Nephron progenitor cell (in vitro differentiated cells): ENCODE measurements around the gene ERN2.
A peak's percentile ranks its signal among the peaks of the same experiment; 100 is the strongest.
"Not testable (repeated sequence)": the region's sequence is repeated elsewhere in the genome, so short reads cannot be mapped to it uniquely, and the experiment has no call there.

Experiments used
- DNase-seq: peaks from one replicate; pipeline ENCODE4 v3.0.0; 2021
- H3K27ac Mint-ChIP-seq: 2 replicates; pipeline ENCODE4 v1.8.0; 2021; ENCODE audit warnings: mild to moderate bottlenecking, moderate library complexity, mixed read lengths
- H3K27me3 Mint-ChIP-seq: 2 replicates; pipeline ENCODE4 v1.8.0; 2021; ENCODE audit warnings: mild to moderate bottlenecking, low read depth, mixed read lengths; ENCODE audit not compliant: poor library complexity
- H3K36me3 Mint-ChIP-seq: 2 replicates; pipeline ENCODE4 v1.8.0; 2021; ENCODE audit warnings: low read depth, mixed read lengths
- H3K4me1 Mint-ChIP-seq: 2 replicates; pipeline ENCODE4 v1.8.0; 2021; ENCODE audit warnings: mixed read lengths
- H3K4me3 Mint-ChIP-seq: 2 replicates; pipeline ENCODE4 v1.8.0; 2021; ENCODE audit warnings: mild to moderate bottlenecking, moderate library complexity, mixed read lengths
- H3K9me3 Mint-ChIP-seq: 2 replicates; pipeline ENCODE4 v1.8.0; 2021; ENCODE audit warnings: mild to moderate bottlenecking, moderate library complexity, mixed read lengths
- TF ChIP-seq, protein P1 (sequence below): fragments of 200-600 bp; sonication (generic); IDR thresholded peaks from 2 replicates; pipeline ENCODE4 v1.5.0; 2021; ENCODE audit warnings: antibody characterized with exemption

ERN2 gene

GRCh38 chr16:23753908-23754593, 41.0 kb upstream of the ERN2 start:
- Mint-ChIP-seq H3K27me3 (peaks cover 76% of the 10 kb centered on the region), H3K9me3 (peaks cover 24% of the 10 kb centered on the region), H3K4me1 (no peaks in the 10 kb centered on the region), H3K36me3 (no peaks in the 10 kb centered on the region), H3K27ac (no peak overlapping the region), H3K4me3 (peak overlapping the region; percentile 56)
- TF ChIP-seq, protein P1, sequence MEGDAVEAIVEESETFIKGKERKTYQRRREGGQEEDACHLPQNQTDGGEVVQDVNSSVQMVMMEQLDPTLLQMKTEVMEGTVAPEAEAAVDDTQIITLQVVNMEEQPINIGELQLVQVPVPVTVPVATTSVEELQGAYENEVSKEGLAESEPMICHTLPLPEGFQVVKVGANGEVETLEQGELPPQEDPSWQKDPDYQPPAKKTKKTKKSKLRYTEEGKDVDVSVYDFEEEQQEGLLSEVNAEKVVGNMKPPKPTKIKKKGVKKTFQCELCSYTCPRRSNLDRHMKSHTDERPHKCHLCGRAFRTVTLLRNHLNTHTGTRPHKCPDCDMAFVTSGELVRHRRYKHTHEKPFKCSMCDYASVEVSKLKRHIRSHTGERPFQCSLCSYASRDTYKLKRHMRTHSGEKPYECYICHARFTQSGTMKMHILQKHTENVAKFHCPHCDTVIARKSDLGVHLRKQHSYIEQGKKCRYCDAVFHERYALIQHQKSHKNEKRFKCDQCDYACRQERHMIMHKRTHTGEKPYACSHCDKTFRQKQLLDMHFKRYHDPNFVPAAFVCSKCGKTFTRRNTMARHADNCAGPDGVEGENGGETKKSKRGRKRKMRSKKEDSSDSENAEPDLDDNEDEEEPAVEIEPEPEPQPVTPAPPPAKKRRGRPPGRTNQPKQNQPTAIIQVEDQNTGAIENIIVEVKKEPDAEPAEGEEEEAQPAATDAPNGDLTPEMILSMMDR: no peak
- no peak for DNase-seq

DNA sequence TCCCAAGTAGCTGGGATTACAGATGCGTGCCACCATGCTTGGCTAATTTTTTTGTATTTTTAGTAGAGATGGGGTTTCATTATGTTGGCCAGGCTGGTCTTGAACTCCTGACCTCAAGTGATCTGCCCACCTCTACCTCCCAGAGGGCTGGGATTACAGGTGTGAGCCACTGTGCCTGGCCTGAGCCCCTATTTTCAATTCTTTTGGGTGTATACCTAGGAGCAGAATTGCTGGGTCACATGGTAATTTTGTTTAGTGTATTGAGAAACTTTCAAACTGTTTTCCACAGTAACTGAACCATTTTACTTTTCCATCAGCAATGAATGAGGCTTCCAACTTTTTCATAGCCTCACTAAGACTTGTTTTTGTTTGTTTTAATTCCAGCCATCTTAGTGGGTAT, 38.0 kb upstream of the ERN2 start:
- not testable (repeated sequence) for DNase-seq, H3K36me3 Mint-ChIP-seq, H3K4me3 Mint-ChIP-seq, H3K9me3 Mint-ChIP-seq, H3K27ac Mint-ChIP-seq, H3K4me1 Mint-ChIP-seq
- H3K27me3 Mint-ChIP-seq: peaks cover 65% of the 10 kb centered on the region

- Mint-ChIP-seq H3K27me3 (peaks cover 65% of the 10 kb centered on the region), H3K36me3 (no peaks in the 10 kb centered on the region), H3K4me3 (no peak overlapping the region), H3K4me1 (no peaks in the 10 kb centered on the region), H3K9me3 (no peaks in the 10 kb centered on the region), H3K27ac (no peak overlapping the region)
- TF ChIP-seq, protein P1: no peak
- no peak for DNase-seq
Observed at GRCh38 chr16:23748630-23749029, 35.6 kb upstream of the ERN2 start.

- DNase-seq: no peak
- Mint-ChIP-seq H3K27ac (no peak overlapping the region), H3K4me1 (no peaks in the 10 kb centered on the region), H3K27me3 (peaks cover 75% of the 10 kb centered on the region), H3K4me3 (no peak overlapping the region), H3K36me3 (no peaks in the 10 kb centered on the region), H3K9me3 (no peaks in the 10 kb centered on the region)
- TF ChIP-seq, protein P1: no peak
Observed at GRCh38 chr16:23745263-23745662, 32.2 kb upstream of the ERN2 start.

GRCh38 chr16:23742766-23743165, 29.7 kb upstream of the ERN2 start:
- no peak for DNase-seq
- TF ChIP-seq, protein P1: no peak
- H3K36me3 Mint-ChIP-seq: no peaks in the 10 kb centered on the region
- H3K4me3 Mint-ChIP-seq: no peak overlapping the region
- no peaks in the 10 kb centered on the region for H3K9me3 Mint-ChIP-seq
- H3K27ac Mint-ChIP-seq: no peak overlapping the region
- peaks cover 84% of the 10 kb centered on the region for H3K27me3 Mint-ChIP-seq
- H3K4me1 Mint-ChIP-seq: no peaks in the 10 kb centered on the region

- H3K4me1 Mint-ChIP-seq: no peaks in the 10 kb centered on the region
- H3K27me3 Mint-ChIP-seq: peaks cover 83% of the 10 kb centered on the region
- TF ChIP-seq, protein P1: no peak
- H3K27ac Mint-ChIP-seq: no peak overlapping the region
- H3K4me3 Mint-ChIP-seq: no peak overlapping the region
- no peak for DNase-seq
- no peaks in the 10 kb centered on the region for H3K9me3 Mint-ChIP-seq
- no peaks in the 10 kb centered on the region for H3K36me3 Mint-ChIP-seq
Observed at GRCh38 chr16:23741675-23742303, 28.8 kb upstream of the ERN2 start.
